Stimulated activated naive B cell treated with anti-CD40 and anti-IgM and Interleukin-4, amounts not matched to agents 10 μg/mL and 1 μg/mL and 100 μg/mL, for 72 hours (primary cell): ENCODE results near the gene MBP.

Experiments
- ATAC-seq, 2 donors: fragments of 150-1000 bp; cut with Tn5 transposase; replicated peaks; 2 replicates each; pipeline ENCODE4 v1.10.0; 2021; ENCODE audit warnings: moderate library complexity in 1 of 2
- DNase-seq: peaks from one replicate; pipeline ENCODE4 v3.0.0; 2021
- H3K27ac Mint-ChIP-seq: one replicate; pipeline ENCODE4 v1.8.0; 2022; ENCODE audit warnings: mild to moderate bottlenecking, mixed read lengths
- H3K27me3 Mint-ChIP-seq, 2 donors: one replicate each; pipeline ENCODE4 v1.8.0; 2022; ENCODE audit warnings: mixed read lengths in 2 of 2
- H3K36me3 Mint-ChIP-seq, 2 donors: one replicate each; pipeline ENCODE4 v1.8.0; 2022; ENCODE audit warnings: mixed read lengths in 2 of 2, mild to moderate bottlenecking in 1 of 2
- H3K4me1 Mint-ChIP-seq, 2 donors: one replicate each; pipeline ENCODE4 v1.8.0; 2022; ENCODE audit warnings: mixed read lengths in 2 of 2, mild to moderate bottlenecking in 1 of 2
- H3K4me3 Mint-ChIP-seq, 2 donors: one replicate each; pipeline ENCODE4 v1.8.0; 2022; ENCODE audit warnings: mild to moderate bottlenecking in 2 of 2, mixed read lengths in 2 of 2, moderate library complexity in 1 of 2
- H3K9me3 Mint-ChIP-seq, 2 donors: one replicate each; pipeline ENCODE4 v1.8.0; 2022; ENCODE audit warnings: mixed read lengths in 2 of 2, mild to moderate bottlenecking in 1 of 2

The MBP gene

DNA sequence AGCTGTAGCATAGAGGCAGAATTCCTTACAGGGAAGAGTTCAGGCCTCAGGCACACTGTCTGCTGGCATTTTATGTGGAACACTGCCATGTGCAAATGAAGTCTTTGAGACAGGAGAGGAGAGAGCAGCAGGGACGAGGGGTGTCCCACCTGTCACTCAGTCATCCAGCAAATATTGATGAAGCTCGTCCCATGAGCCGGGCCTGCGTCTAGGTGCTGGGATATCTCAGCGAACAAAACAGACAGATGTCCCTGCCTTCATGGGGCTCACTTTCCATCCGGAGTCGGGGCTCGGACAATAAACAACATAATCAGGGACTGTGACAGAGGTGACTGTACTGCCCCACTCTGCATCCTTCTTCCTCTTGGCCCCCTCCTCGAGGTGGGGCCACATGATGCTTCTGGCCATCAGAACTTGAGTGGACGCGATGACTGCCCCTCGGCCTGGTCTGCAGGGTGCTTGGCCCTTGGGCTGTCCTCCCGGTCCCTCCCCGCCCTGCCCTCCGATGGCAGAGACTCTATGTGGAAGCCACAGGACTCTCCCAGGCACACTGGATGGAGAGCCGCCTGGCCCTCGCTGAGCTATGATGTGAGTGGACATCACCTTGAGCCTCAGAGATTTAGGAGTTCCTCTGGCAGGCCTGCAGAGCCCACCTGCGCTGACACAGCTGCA, 78.8 kb downstream of the MBP start:
- Mint-ChIP-seq H3K27ac (peak overlapping the region; percentile 100), H3K4me3 (peak overlapping the region; percentile 81 to 92), H3K36me3 (peaks cover 25 to 33% of the 10 kb centered on the region in 2 donors), H3K4me1 (peaks cover 54 to 62% of the 10 kb centered on the region in 2 donors), H3K27me3 (no peaks in the 10 kb centered on the region), H3K9me3 (no peaks in the 10 kb centered on the region)
- DNase-seq: no peak
- no peak for ATAC-seq

DNA sequence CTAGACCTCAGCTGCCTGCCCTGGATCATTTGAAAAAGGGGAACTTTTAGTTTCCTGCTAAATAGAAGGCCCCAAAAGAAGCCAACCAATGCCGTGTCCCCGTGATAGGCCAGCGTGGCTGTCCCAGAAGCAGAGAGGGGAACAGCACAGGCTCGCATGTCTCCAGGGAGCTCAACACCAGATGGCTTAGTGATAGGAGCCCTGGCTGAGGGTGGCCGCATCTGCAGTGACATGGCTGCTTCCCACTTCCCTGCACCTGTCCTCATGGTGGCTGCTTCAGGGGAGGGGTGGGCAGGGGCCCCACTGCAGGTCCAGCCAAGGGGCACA, 79.6 kb downstream of the MBP start:
- Mint-ChIP-seq H3K27ac (peak overlapping the region; percentile 100), H3K36me3 (peaks cover 29 to 37% of the 10 kb centered on the region in 2 donors)

DNA sequence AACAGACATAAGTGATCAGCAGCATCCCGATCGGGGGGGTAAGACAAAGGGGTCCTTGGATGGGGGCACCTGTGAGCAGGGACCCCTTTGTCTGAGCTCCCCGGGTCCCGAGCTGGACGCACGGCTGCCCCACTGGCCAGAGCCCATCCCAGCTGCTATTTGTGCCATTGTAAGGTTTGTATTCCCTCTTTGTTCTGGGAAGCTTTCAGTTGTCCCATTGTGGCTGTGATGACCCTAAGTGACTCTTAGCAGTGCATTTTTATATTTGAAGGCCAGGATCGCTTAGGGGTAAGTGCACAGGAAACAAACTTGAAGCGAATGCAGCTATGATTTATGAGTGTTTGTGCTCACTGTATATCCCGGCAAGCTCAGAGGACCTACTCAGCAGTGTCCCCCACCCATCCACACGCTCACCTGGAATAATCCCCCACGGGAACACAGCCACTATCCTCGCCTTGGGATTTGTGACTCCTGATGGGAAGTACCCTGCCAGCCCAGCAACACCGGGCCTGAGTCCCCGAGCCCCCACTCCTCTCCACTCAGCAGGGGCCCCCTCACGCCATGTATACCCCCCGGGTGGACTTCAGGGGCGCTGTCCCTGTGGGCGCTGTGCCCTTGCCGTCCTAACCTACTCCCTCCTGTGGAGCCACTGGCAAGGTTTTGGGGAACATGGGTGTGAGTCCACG, 80.1 kb downstream of the MBP start:
- ATAC-seq (no peak), DNase-seq (no peak)
- H3K27me3 Mint-ChIP-seq: no peaks in the 10 kb centered on the region
- peaks cover 59 to 71% of the 10 kb centered on the region in 2 donors for H3K4me1 Mint-ChIP-seq
- peak overlapping the region; percentile 50 to 74 for H3K4me3 Mint-ChIP-seq
- H3K9me3 Mint-ChIP-seq: no peaks in the 10 kb centered on the region
- H3K27ac Mint-ChIP-seq: peak overlapping the region; percentile 100
- peaks cover 31 to 38% of the 10 kb centered on the region in 2 donors for H3K36me3 Mint-ChIP-seq

More for the DNA sequence above, 79.6 kb downstream of the MBP start:
- Mint-ChIP-seq H3K9me3 (no peaks in the 10 kb centered on the region), H3K4me3 (peak overlapping the region; percentile 50 to 74), H3K27me3 (no peaks in the 10 kb centered on the region), H3K4me1 (peaks cover 58 to 69% of the 10 kb centered on the region in 2 donors)
- DNase-seq (peak; percentile 70), ATAC-seq (peak; percentile 59 to 64)

DNA sequence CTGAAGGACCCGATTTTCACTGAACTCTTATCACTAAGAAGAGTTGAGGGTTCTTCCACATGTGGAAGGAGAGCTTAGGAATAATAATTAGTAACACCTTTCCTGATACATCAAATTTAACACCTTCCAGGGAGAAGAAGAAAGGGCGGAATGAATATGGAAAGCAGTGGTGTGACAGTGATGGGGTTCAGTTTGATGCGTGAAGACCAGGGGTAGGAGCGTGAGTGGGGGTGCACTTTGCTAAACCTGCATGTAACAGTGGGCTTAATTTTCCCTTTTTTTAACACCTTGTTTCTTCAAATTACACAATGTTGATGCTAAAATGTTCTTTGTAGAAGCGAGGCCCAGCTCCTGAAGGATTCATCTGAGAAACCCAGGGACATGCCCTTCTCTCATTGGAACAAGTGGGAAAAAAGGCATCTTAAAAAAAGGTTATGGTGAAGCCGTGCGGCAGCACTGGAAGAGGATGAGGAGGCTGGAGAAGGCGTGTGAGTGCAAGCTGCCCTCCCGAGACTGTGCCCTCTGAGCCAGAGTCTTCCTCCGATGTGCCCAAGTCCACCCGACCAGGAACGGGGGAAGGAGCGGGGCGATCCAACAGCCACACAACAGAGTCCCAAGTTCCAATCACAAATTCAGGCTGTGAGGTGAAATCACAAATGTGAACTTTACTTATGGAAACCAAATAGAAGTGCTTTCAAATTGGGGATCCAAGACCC, 80.8 kb downstream of the MBP start:
- peaks cover 31 to 39% of the 10 kb centered on the region in 2 donors for H3K36me3 Mint-ChIP-seq
- ATAC-seq: no peak
- H3K9me3 Mint-ChIP-seq: no peaks in the 10 kb centered on the region
- no peak overlapping the region for H3K4me3 Mint-ChIP-seq
- H3K27me3 Mint-ChIP-seq: no peaks in the 10 kb centered on the region
- no peak for DNase-seq
- peak overlapping the region; percentile 60 for H3K27ac Mint-ChIP-seq
- peaks cover 58 to 70% of the 10 kb centered on the region in 2 donors for H3K4me1 Mint-ChIP-seq

DNA sequence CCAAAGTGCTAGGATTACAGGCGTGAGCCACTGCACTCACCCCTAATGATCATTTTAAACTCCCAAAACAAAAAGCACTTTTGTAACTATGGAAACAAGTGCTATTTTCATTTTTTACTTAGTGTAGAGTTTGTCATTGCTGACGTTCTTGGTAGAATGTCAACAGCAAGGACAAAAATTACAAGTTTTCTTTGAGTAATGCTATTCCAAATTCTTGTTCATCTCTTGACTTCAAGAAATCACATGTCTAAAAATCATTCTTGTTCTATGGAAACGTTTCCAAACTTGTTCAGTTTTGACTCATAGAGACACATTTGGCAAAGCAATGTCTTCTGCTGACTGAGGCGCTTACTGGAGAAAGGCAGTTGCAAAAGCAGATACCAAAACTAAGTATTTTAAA, 82.6 kb downstream of the MBP start:
- H3K4me1 Mint-ChIP-seq: peaks cover 49 to 63% of the 10 kb centered on the region in 2 donors
- no peak for ATAC-seq
- H3K4me3 Mint-ChIP-seq: no peak overlapping the region
- H3K27me3 Mint-ChIP-seq: no peaks in the 10 kb centered on the region
- no peak for DNase-seq
- peaks cover 27 to 37% of the 10 kb centered on the region in 2 donors for H3K36me3 Mint-ChIP-seq
- peak overlapping the region; percentile 25 for H3K27ac Mint-ChIP-seq
- no peaks in the 10 kb centered on the region for H3K9me3 Mint-ChIP-seq

DNA sequence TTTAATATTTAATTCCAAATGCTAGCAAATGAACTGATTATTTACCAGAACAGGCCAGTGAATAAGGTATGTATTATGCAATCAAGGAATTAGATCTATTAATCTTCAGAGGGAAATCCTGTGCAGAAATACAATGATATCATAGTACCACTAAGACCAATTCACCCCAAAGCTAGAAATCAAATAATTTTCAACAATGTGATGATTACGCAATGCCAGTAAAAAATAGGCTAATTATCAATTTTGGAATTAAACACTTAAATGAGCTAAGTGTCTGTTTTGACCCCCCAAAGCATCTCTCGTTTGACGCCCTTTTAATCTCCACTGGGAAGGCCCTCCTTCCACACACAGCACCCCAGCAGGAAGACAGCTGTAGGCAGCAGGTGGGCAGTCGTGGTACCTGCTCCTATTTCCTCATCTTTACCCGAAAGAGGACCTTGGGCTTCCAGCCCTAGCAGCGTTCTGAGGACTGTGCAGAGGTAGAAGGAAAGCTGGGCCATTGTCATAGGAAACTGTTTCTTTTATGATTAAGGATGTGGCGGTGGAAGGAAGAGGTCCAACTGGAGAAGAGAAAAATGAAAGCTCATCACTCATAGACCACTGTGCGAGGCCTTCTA, 84.7 kb downstream of the MBP start:
- peaks cover 35 to 54% of the 10 kb centered on the region in 2 donors for H3K4me1 Mint-ChIP-seq
- no peak for DNase-seq
- H3K27ac Mint-ChIP-seq: peak overlapping the region; percentile 32
- no peaks in the 10 kb centered on the region for H3K9me3 Mint-ChIP-seq
- peaks cover 39 to 44% of the 10 kb centered on the region in 2 donors for H3K36me3 Mint-ChIP-seq
- H3K4me3 Mint-ChIP-seq: no peak overlapping the region
- no peak for ATAC-seq
- H3K27me3 Mint-ChIP-seq: no peaks in the 10 kb centered on the region

DNA sequence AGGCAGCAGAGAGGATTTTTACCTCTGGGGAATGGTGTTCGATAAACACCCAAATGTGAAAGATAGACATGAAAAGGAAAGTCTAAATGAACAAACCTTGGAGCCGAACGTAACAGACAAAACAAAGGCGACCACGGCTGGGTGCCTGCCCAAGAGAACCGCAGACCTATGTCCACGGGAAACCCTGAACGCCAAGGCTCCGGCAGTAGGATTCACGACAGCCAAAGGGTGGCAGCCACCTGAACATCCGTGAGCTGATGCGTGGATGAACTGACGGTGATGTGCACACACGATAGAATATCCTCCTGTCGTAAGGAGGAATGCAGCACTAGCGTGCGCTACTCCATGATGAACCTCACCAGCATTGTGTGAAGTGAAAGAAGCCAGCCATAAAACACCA, 85.6 kb downstream of the MBP start:
- H3K9me3 Mint-ChIP-seq: no peaks in the 10 kb centered on the region
- H3K4me1 Mint-ChIP-seq: peaks cover 30 to 46% of the 10 kb centered on the region in 2 donors
- peaks cover 35 to 49% of the 10 kb centered on the region in 2 donors for H3K36me3 Mint-ChIP-seq
- H3K4me3 Mint-ChIP-seq: no peak overlapping the region
- no peaks in the 10 kb centered on the region for H3K27me3 Mint-ChIP-seq
- ATAC-seq (no peak), DNase-seq (no peak)
- H3K27ac Mint-ChIP-seq: peak overlapping the region; percentile 43

DNA sequence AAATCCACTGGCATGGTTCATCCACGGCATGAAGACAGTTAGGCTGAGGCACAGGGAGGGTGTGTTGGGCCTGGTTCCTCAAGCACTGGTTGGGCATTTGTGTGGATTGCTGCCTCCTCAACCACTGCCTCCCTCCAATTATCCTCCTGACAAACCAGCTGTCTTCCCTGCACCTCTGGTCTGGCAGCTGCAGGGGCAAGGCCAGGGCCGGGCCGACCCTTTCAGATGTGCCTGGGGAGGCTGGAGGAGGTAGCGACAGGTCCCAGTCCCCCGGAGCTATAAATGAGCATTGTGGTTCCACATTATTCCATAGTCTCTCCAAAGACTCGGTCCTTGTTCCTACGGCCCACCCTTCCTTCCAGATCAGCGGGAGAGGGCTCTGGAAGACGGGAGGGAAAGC, 86.2 kb downstream of the MBP start:
- ATAC-seq: no peak
- H3K4me1 Mint-ChIP-seq: peaks cover 28 to 40% of the 10 kb centered on the region in 2 donors
- no peak overlapping the region for H3K4me3 Mint-ChIP-seq
- H3K27me3 Mint-ChIP-seq: no peaks in the 10 kb centered on the region
- peaks cover 32 to 49% of the 10 kb centered on the region in 2 donors for H3K36me3 Mint-ChIP-seq
- DNase-seq: no peak
- no peaks in the 10 kb centered on the region for H3K9me3 Mint-ChIP-seq
- H3K27ac Mint-ChIP-seq: peak overlapping the region; percentile 43

DNA sequence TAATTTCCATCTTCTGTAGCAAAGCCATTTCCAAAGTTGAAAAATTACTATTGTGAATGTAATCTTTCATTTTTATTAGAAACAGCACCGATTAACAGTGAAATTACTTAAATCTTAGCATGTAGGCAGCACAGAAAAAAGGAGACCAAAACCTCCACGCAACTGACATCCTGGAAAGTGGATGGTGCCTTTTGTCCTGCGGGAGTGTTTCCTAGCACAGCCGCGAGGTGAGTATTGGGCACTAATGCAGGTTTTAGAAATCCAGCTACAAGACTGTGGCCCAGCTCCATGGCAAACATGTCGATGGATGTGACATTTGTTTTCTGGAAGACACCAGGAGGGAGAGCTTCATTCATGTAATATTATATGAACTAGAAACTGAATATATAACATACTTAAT, 86.9 kb downstream of the MBP start:
- H3K4me1 Mint-ChIP-seq: peaks cover 23 to 38% of the 10 kb centered on the region in 2 donors
- peaks cover 34 to 49% of the 10 kb centered on the region in 2 donors for H3K36me3 Mint-ChIP-seq
- no peak for DNase-seq
- no peaks in the 10 kb centered on the region for H3K9me3 Mint-ChIP-seq
- H3K27me3 Mint-ChIP-seq: no peaks in the 10 kb centered on the region
- ATAC-seq: no peak
- H3K27ac Mint-ChIP-seq: no peak overlapping the region
- no peak overlapping the region for H3K4me3 Mint-ChIP-seq

DNA sequence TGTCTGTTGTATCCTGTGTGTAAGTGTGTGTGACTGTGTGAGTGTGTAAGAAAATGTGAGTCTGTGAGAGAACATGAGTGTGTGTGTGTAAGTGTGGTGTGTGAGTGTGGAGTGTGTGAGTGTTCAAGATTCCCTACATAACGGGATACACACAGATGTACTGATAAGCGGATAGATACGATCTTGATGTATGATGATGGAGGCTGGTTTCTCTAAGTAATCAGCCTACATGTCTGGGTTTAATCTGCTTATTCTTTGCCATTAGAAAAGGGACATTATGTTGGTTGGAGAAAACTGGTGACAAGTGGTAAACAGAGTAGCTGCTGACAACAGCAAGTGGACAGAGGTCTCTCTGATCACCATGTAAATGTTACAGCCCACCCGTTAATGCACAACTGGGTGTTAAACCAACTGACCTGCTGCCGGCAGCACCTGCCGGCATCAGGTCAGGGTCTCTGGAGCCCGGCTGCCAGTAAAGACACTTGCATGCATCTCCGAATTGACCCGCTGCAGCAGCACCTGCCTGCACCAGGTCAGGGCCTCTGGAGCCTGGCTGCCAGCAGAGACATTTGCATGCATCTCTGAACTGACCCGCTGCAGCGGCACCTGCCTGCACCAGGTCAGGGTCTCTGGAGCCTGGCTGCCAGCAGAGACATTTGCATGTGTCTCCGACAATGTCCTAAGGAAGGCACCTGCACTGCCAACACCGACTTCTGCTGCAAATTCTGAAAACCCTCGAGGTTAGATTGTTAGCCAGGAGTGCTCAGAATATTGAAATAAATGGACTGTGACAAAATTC, 87.5 kb downstream of the MBP start:
- Mint-ChIP-seq H3K27ac (no peak overlapping the region), H3K36me3 (peaks cover 34 to 51% of the 10 kb centered on the region in 2 donors), H3K4me1 (peaks cover 22 to 40% of the 10 kb centered on the region in 2 donors), H3K4me3 (no peak overlapping the region), H3K27me3 (no peaks in the 10 kb centered on the region), H3K9me3 (no peaks in the 10 kb centered on the region)
- ATAC-seq: peak in 1 of 2 donors; percentile 31
- no peak for DNase-seq

DNA sequence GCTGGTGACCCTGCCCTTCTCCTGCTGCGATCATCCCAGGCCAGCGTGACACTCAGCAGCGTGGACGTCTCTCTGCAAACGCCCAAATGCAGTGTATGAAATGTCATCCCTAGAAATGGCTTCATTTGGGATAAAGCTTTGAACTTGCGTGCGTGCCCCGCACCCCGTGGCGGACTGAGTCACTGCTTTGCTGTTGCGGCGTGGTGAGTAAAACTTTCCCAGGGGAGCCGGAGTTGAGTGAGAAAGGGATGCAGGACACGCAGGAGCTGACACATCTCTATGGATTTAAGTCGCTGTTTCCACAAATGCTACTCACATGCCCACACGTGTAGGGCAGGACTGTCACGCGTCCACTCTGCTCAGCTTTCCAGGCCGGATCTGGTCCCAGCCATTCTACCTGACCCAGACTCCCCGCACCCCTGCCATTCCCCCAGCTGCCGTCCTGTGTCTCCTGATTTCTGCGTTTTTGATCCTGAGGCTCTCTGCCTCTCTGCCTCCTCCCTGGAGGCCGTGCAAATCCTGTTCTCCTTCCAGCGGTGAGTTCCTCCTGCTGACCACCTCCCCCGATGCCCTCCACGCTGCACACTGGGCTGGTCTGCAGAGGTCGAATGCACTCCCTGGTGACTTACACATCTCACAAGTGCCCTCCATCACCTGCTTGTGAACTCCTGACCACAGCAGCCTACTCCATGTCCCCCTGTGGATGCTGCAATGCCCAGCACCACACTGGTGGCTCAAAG, 88.9 kb downstream of the MBP start:
- peaks cover 23 to 51% of the 10 kb centered on the region in 2 donors for H3K4me1 Mint-ChIP-seq
- H3K9me3 Mint-ChIP-seq: no peaks in the 10 kb centered on the region
- no peak for DNase-seq
- H3K27me3 Mint-ChIP-seq: no peaks in the 10 kb centered on the region
- H3K36me3 Mint-ChIP-seq: peaks cover 38 to 51% of the 10 kb centered on the region in 2 donors
- ATAC-seq: no peak
- H3K27ac Mint-ChIP-seq: no peak overlapping the region
- no peak overlapping the region for H3K4me3 Mint-ChIP-seq

DNA sequence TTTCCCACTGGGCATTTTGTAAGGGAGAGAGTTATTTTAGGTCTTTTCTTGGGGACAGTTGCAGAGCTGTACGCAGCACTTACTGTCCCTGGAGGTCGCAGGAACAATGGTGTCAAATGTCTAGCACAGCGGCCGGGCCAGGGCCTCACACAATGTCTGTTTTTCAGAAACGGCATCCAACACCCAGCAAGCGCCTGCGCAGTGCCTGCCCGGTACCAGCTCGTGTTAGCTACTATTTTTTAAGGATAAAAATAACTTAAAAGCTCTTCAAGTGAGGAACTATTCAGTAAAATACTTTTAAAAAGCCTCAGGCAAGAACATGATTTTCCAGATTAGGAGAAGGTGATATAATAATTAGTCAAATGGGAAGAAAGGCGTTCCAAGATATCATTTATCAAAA, 90.0 kb downstream of the MBP start:
- H3K9me3 Mint-ChIP-seq: no peaks in the 10 kb centered on the region
- no peaks in the 10 kb centered on the region for H3K27me3 Mint-ChIP-seq
- no peak overlapping the region for H3K4me3 Mint-ChIP-seq
- H3K4me1 Mint-ChIP-seq: peaks cover 18 to 42% of the 10 kb centered on the region in 2 donors
- H3K27ac Mint-ChIP-seq: no peak overlapping the region
- ATAC-seq (no peak), DNase-seq (no peak)
- H3K36me3 Mint-ChIP-seq: peaks cover 36 to 48% of the 10 kb centered on the region in 2 donors
